GM18505 (cell line): ENCODE results near the gene COPZ1.

Experiments used
- ATAC-seq: cut with Tn5 transposase; IDR thresholded peaks from one replicate; pipeline ENCODE4 v1.9.1; 2021; ENCODE audit not compliant: unreplicated experiment
- POLR2A ChIP-seq: IDR thresholded peaks from 4 replicates; pipeline ENCODE4 v1.6.1; 2011; ENCODE audit warnings: borderline replicate concordance; ENCODE audit not compliant: insufficient read depth, insufficient read length; ENCODE audit errors: extremely low read depth

Gene COPZ1

GRCh38 chr12:54286042-54287030 is 38.6 kb upstream of the COPZ1 start:
- TF ChIP-seq POLR2A = peak; percentile 51
- no peak for ATAC-seq

GRCh38 chr12:54287261-54288157 is 37.4 kb upstream of the COPZ1 start:
- no peak for ATAC-seq
- TF ChIP-seq POLR2A = peak; percentile 54

- TF ChIP-seq POLR2A = no peak
- no peak for ATAC-seq
Observed at GRCh38 chr12:54292083-54292930, 32.6 kb upstream of the COPZ1 start.

GRCh38 chr12:54292931-54293241 is 32.0 kb upstream of the COPZ1 start:
- TF ChIP-seq POLR2A = no peak
- ATAC-seq = no peak

GRCh38 chr12:54294152-54294952 is 30.6 kb upstream of the COPZ1 start:
- no peak for ATAC-seq
- TF ChIP-seq POLR2A = no peak

GRCh38 chr12:54294953-54295566 is 29.9 kb upstream of the COPZ1 start:
- TF ChIP-seq POLR2A = no peak
- ATAC-seq = no peak

- ATAC-seq = no peak
- TF ChIP-seq POLR2A = no peak
Observed at GRCh38 chr12:54296393-54297099, 28.4 kb upstream of the COPZ1 start.

- TF ChIP-seq POLR2A = no peak
- no peak for ATAC-seq
Observed at GRCh38 chr12:54298904-54299303, 26.0 kb upstream of the COPZ1 start.

- ATAC-seq = no peak
- TF ChIP-seq POLR2A = no peak
Observed at GRCh38 chr12:54299515-54300224, 25.3 kb upstream of the COPZ1 start.

- no peak for TF ChIP-seq POLR2A
- no peak for ATAC-seq
Observed at GRCh38 chr12:54300225-54300731, 24.7 kb upstream of the COPZ1 start.

GRCh38 chr12:54300732-54301427 is 24.1 kb upstream of the COPZ1 start, which contains the start of gene NFE2:
NFE2 (minus strand) TSS chr12:54301015; CDS start chr12:54295248, 5,767 bp downstream.
- no peak for TF ChIP-seq POLR2A
- ATAC-seq = no peak
